ENCODE data around the gene NET1. TPM values are rescaled to one million over a fixed set of nuclear protein-coding genes. Genes with fewer than 3 reads are reported as not detected.

The NET1 gene
- total RNA-seq, 2 donors from 2014 or later: 47.3 to 64.9 TPM

DNA sequence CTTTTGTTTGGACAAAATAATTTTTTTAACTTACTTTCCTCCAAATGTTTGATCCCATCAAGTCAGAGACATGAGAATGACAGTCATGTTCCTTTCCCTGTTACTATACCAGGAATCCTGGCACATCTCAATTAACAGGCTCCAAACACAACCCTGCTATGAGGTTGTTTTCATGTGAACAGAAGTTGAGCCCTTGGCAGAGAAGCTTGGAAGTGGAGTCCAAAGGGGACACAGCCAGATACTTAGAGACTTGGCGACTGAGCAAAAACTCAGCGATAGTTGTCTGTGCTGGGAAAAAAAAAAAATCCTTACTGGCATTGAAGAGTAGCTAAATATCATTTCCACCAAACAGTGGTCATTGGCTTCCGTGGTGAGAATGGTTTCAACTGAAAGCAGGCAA is 20.6 kb upstream of the NET1 start:
- TF ChIP-seq, protein P1, sequence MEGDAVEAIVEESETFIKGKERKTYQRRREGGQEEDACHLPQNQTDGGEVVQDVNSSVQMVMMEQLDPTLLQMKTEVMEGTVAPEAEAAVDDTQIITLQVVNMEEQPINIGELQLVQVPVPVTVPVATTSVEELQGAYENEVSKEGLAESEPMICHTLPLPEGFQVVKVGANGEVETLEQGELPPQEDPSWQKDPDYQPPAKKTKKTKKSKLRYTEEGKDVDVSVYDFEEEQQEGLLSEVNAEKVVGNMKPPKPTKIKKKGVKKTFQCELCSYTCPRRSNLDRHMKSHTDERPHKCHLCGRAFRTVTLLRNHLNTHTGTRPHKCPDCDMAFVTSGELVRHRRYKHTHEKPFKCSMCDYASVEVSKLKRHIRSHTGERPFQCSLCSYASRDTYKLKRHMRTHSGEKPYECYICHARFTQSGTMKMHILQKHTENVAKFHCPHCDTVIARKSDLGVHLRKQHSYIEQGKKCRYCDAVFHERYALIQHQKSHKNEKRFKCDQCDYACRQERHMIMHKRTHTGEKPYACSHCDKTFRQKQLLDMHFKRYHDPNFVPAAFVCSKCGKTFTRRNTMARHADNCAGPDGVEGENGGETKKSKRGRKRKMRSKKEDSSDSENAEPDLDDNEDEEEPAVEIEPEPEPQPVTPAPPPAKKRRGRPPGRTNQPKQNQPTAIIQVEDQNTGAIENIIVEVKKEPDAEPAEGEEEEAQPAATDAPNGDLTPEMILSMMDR (conservative IDR thresholded peaks at IDR 0.05): no peak
- no peak overlapping the region for H3K4me3 Mint-ChIP-seq

DNA sequence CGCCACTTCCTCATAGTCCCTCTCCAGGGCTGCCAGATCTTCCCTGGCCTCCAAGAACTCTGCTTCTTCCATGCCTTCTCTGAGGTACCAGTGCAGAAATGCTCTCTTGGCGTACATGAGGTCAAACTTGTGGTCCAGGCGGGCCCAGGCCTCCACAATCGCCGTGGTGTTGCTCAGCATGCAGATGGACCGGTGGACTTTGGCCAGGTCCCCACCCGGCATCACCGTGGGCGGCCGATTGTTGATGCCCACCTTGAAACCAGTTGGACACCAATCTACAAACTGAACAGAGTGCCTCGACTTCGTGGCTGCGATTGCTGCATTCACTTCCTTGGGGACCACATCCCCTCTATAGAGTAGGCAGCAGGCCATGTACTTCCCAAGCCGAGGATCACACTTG is 18.8 kb upstream of the NET1 start:
- Histone ChIP-seq H3K9ac (ENCODE audit: extremely low read depth, low read length, poor library complexity, severe bottlenecking) (no peak overlapping the region), H3K4me1 (ENCODE audit: control insufficient read depth, insufficient read depth, low read length) (no peaks in the 10 kb centered on the region), H3K27ac (ENCODE audit: low read depth, low read length) (no peak overlapping the region), H3K36me3 (ENCODE audit: control insufficient read depth, insufficient read depth, low read length) (no peaks in the 10 kb centered on the region), H3K27me3 (ENCODE audit: control insufficient read depth, insufficient read depth, low read length, poor library complexity, severe bottlenecking) (no peaks in the 10 kb centered on the region), H3K9me3 (ENCODE audit: control insufficient read depth, low read length) (peaks cover 40% of the 10 kb centered on the region), H3K4me3 (ENCODE audit: low read length) (no peak overlapping the region)
- Mint-ChIP-seq H3K4me1 (no peaks in the 10 kb centered on the region), H3K27ac (no peak overlapping the region), H3K4me3 (no peak overlapping the region), H3K36me3 (ENCODE audit: low read depth) (no peaks in the 10 kb centered on the region), H3K27me3 (ENCODE audit: insufficient read depth) (no peaks in the 10 kb centered on the region), H3K9me3 (peaks cover 48% of the 10 kb centered on the region)
- DNase-seq: no peak
- TF ChIP-seq, protein P1 (conservative IDR thresholded peaks at IDR 0.05): no peak
- WGBS, 2 experiments (ENCODE audit: insufficient coverage in 1 of 2, insufficient read length in 1 of 2): 85 to 92% methylated on average over 6 to 14 of the region's 14 CpGs

More for the DNA sequence above, 20.6 kb upstream of the NET1 start:
- Mint-ChIP-seq H3K9me3 (peaks cover 52% of the 10 kb centered on the region), H3K36me3 (ENCODE audit: low read depth) (no peaks in the 10 kb centered on the region), H3K27me3 (ENCODE audit: insufficient read depth) (no peaks in the 10 kb centered on the region), H3K4me1 (no peaks in the 10 kb centered on the region), H3K27ac (no peak overlapping the region)
- DNase-seq: no peak
- no peak overlapping the region for H3K27ac ChIP-seq (ENCODE audit: low read depth, low read length)
- peaks cover 40% of the 10 kb centered on the region for H3K9me3 ChIP-seq (ENCODE audit: control insufficient read depth, low read length)
- no peaks in the 10 kb centered on the region for H3K27me3 ChIP-seq (ENCODE audit: control insufficient read depth, insufficient read depth, low read length, poor library complexity, severe bottlenecking)
- H3K9ac ChIP-seq (ENCODE audit: extremely low read depth, low read length, poor library complexity, severe bottlenecking): no peak overlapping the region
- H3K4me3 ChIP-seq (ENCODE audit: low read length): peak overlapping the region; percentile 8
- 93 to 100% methylated on average over 2 to 3 of the region's 3 CpGs for WGBS, 2 experiments (ENCODE audit: insufficient coverage in 1 of 2, insufficient read length in 1 of 2)
- no peaks in the 10 kb centered on the region for H3K4me1 ChIP-seq (ENCODE audit: control insufficient read depth, insufficient read depth, low read length)
- no peaks in the 10 kb centered on the region for H3K36me3 ChIP-seq (ENCODE audit: control insufficient read depth, insufficient read depth, low read length)

DNA sequence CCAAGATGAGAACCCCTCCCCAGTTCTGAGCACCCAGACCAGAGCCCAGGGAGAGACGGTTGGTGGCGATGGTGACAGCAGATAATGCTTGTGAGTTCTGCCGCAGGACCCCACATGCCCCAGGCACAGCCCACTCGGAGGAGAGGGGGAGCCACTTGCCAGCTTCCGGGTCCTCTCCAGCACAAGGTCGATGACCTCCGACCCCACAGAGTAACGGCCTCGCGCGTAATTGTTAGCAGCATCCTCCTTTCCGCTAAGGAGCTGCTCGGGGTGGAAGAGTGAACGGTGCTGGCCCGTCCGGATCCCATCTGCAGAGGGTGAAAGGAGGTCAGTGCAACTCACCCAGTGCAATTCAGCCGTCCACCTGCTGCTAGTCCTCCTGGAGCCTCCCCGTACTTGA is 17.2 kb upstream of the NET1 start:
- Mint-ChIP-seq H3K4me3 (no peak overlapping the region), H3K27me3 (ENCODE audit: insufficient read depth) (no peaks in the 10 kb centered on the region), H3K36me3 (ENCODE audit: low read depth) (no peaks in the 10 kb centered on the region), H3K9me3 (peaks cover 38% of the 10 kb centered on the region), H3K4me1 (no peaks in the 10 kb centered on the region), H3K27ac (no peak overlapping the region)
- H3K36me3 ChIP-seq (ENCODE audit: control insufficient read depth, insufficient read depth, low read length): no peaks in the 10 kb centered on the region
- H3K9me3 ChIP-seq (ENCODE audit: control insufficient read depth, low read length): peaks cover 24% of the 10 kb centered on the region
- no peak overlapping the region for H3K9ac ChIP-seq (ENCODE audit: extremely low read depth, low read length, poor library complexity, severe bottlenecking)
- H3K27me3 ChIP-seq (ENCODE audit: control insufficient read depth, insufficient read depth, low read length, poor library complexity, severe bottlenecking): no peaks in the 10 kb centered on the region
- 94 to 97% methylated on average over 10 to 18 of the region's 18 CpGs for WGBS, 2 experiments (ENCODE audit: insufficient coverage in 1 of 2, insufficient read length in 1 of 2)
- H3K4me3 ChIP-seq (ENCODE audit: low read length): no peak overlapping the region
- no peak for DNase-seq
- no peaks in the 10 kb centered on the region for H3K4me1 ChIP-seq (ENCODE audit: control insufficient read depth, insufficient read depth, low read length)
- TF ChIP-seq, protein P1 (conservative IDR thresholded peaks at IDR 0.05): no peak
- no peak overlapping the region for H3K27ac ChIP-seq (ENCODE audit: low read depth, low read length)

All from endodermal cell (in vitro differentiated cells).